Liver (tissue), 3 donors: Measurements from ENCODE around the gene RNF149.

ENCODE experiments used
- CTCF ChIP-seq: fragments of 150-350 bp; IDR thresholded peaks from 2 replicates; pipeline ENCODE4 v1.5.1; 2017; ENCODE audit warnings: improper control_type of control experiment, low read depth, low read length; ENCODE audit not compliant: missing input control
- SP1 ChIP-seq: IDR thresholded peaks from 2 replicates; pipeline ENCODE4 v1.6.1; 2018; ENCODE audit warnings: antibody characterized with exemption, mild to moderate bottlenecking
- donor health status: healthy.
- donor health status: healthy.

- TF ChIP-seq CTCF: no peak
- no peak for TF ChIP-seq SP1
Observed at GRCh38 chr2:101325425-101325824, 16.9 kb upstream of the RNF149 start.
